Measurements from ENCODE around the gene UBIAD1. TPM values are rescaled to one million over a fixed set of nuclear protein-coding genes. Genes with fewer than 3 reads are reported as not detected.
A peak's percentile ranks its signal among the peaks of the same experiment; 100 is the strongest.

UBIAD1 gene
- total and polyA plus RNA-seq, 2 donors (not counting 1 experiment from before 2014, with no cell fraction given), result 17.8 to 28.1 TPM

DNA sequence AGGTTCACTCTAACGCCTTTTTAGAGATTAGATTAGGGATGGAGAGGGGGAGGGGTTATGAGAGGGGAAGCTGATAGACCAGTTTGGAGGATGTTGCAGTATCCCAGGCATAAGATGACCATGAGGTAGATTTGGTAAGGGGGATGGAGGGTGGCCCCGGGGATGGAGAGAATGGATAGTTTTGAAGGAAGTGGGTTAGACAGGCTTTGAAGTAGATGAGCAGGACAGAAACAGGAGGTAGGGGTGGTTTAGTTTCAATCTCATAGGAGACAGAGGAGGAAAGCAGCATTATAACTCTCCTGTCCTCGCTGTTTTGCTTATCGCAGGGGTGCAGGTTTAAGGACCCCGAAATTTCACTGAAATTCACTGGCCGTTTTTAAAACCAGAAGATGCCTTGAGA, 11.8 kb downstream of the UBIAD1 start:
- intact Hi-C loops (cut with micrococcal nuclease), result no loop called here
- H3K27me3 Mint-ChIP-seq, result no peaks in the 10 kb centered on the region
- peaks cover 45% of the 10 kb centered on the region for H3K4me1 Mint-ChIP-seq
- H3K27ac ChIP-seq (ENCODE audit: low read length in 2 of 2), result peak overlapping the region in 1 of 2 donors; percentile 68
- no peaks in the 10 kb centered on the region for H3K9me3 ChIP-seq (ENCODE audit: control extremely low read depth in 1 of 3, control insufficient read depth in 2 of 3, insufficient read depth in 1 of 3, low read length in 2 of 3)
- TF ChIP-seq, protein P1, sequence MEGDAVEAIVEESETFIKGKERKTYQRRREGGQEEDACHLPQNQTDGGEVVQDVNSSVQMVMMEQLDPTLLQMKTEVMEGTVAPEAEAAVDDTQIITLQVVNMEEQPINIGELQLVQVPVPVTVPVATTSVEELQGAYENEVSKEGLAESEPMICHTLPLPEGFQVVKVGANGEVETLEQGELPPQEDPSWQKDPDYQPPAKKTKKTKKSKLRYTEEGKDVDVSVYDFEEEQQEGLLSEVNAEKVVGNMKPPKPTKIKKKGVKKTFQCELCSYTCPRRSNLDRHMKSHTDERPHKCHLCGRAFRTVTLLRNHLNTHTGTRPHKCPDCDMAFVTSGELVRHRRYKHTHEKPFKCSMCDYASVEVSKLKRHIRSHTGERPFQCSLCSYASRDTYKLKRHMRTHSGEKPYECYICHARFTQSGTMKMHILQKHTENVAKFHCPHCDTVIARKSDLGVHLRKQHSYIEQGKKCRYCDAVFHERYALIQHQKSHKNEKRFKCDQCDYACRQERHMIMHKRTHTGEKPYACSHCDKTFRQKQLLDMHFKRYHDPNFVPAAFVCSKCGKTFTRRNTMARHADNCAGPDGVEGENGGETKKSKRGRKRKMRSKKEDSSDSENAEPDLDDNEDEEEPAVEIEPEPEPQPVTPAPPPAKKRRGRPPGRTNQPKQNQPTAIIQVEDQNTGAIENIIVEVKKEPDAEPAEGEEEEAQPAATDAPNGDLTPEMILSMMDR (IDR thresholded peaks at IDR 0.05), result no peak
- no peak for TF ChIP-seq EZH2 (IDR thresholded peaks at IDR 0.05; ENCODE audit: borderline replicate concordance, insufficient read depth, low read depth, low read length, poor library complexity, severe bottlenecking)
- H3K79me2 ChIP-seq (ENCODE audit: control insufficient read depth, insufficient read depth, low read length), result peaks cover 89% of the 10 kb centered on the region
- H3K4me1 ChIP-seq (ENCODE audit: control insufficient read depth in 2 of 2, insufficient read depth in 2 of 2, low read length in 2 of 2), result peaks cover 49 to 50% of the 10 kb centered on the region in 2 donors
- WGBS (ENCODE audit: insufficient coverage), result 92% methylated on average over 6 of the region's 6 CpGs
- H2AFZ ChIP-seq (ENCODE audit: insufficient read depth, low read depth, low read length, poor library complexity, severe bottlenecking), result no peak overlapping the region
- no peak overlapping the region for H3K4me2 ChIP-seq (replicated peaks; ENCODE audit: low read depth, low read length, poor library complexity, severe bottlenecking)
- no peak overlapping the region for H3K4me3 ChIP-seq (ENCODE audit: control extremely low read depth in 1 of 5, extremely low read depth in 1 of 5, insufficient read depth in 1 of 5, low read depth in 2 of 5, low read length in 4 of 5)
- no peak overlapping the region for H3K4me3 Mint-ChIP-seq
- H3K27ac Mint-ChIP-seq, result peak overlapping the region; percentile 62
- no peak overlapping the region for H3K9ac ChIP-seq (ENCODE audit: low read length)
- DNase-seq (no peak), ATAC-seq (ENCODE audit: low read depth) (no peak)
- no peaks in the 10 kb centered on the region for H3K9me3 Mint-ChIP-seq (ENCODE audit: insufficient read depth)
- ChIA-PET POLR2A (no interaction called here), CTCF (no interaction called here)
- peaks cover 31% of the 10 kb centered on the region for H4K20me1 ChIP-seq (ENCODE audit: control insufficient read depth, insufficient read depth, low read length, poor library complexity, severe bottlenecking)
- H3K27me3 ChIP-seq (replicated peaks in 1 of 4; ENCODE audit: control extremely low read depth in 1 of 4, control insufficient read depth in 3 of 4, insufficient read depth in 4 of 4, low read length in 3 of 4), result no peaks in the 10 kb centered on the region
- peaks cover 3 to 51% of the 10 kb centered on the region in 2 experiments for H3K36me3 ChIP-seq (replicated peaks in 1 of 2; ENCODE audit: control extremely low read depth in 1 of 2, control insufficient read depth in 1 of 2, extremely low read depth in 1 of 2, insufficient read depth in 2 of 2, low read length in 1 of 2)

DNA sequence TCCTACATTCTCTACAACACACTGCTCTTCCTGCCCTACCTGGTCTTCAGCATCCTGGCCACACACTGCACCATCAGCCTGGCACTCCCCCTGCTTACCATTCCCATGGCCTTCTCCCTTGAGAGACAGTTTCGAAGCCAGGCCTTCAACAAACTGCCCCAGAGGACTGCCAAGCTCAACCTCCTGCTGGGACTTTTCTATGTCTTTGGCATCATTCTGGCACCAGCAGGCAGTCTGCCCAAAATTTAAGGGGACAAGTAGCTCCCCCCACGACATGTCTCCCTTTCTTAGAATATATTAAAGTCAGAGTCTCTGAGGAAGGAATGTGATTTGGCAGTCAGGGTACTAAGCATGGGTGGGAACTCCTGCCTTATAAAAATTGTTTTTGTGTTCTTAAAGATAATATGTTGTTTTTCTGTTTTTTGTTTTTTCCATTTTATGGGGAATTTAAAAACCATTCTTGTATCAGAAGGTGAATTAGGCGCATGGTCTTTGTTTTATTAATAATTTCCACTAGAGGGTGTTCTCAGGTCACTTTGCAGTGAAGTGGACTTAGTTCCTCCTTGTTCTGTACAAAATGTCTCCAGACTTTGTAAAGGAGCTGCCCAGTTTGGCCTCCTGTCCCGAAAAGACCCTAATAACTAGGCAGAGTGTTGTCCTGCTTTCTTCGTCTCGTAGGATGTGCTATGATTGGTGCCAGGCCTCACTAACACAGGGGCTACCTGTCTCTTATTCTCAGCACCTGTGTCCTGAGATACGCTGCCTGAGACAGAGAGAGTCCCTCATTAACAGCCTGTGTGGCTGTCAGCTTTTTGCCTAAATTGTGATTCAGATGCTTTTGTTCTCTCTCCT, 13.1 kb downstream of the UBIAD1 start:
- peaks cover 31% of the 10 kb centered on the region for H3K4me1 Mint-ChIP-seq
- 96% methylated on average over 4 of the region's 7 CpGs for WGBS (ENCODE audit: insufficient coverage)
- ChIA-PET CTCF (no interaction called here), POLR2A (no interaction called here)
- peak overlapping the region; percentile 65 for H3K27ac Mint-ChIP-seq
- H2AFZ ChIP-seq (ENCODE audit: insufficient read depth, low read depth, low read length, poor library complexity, severe bottlenecking), result no peak overlapping the region
- no peak overlapping the region for H3K4me2 ChIP-seq (replicated peaks; ENCODE audit: low read depth, low read length, poor library complexity, severe bottlenecking)
- no peak overlapping the region for H3K4me3 Mint-ChIP-seq
- H3K27me3 Mint-ChIP-seq, result no peaks in the 10 kb centered on the region
- H3K27me3 ChIP-seq (replicated peaks in 1 of 4; ENCODE audit: control extremely low read depth in 1 of 4, control insufficient read depth in 3 of 4, insufficient read depth in 4 of 4, low read length in 3 of 4), result no peaks in the 10 kb centered on the region
- intact Hi-C loops (cut with micrococcal nuclease), result no loop called here
- peaks cover 39% of the 10 kb centered on the region for H4K20me1 ChIP-seq (ENCODE audit: control insufficient read depth, insufficient read depth, low read length, poor library complexity, severe bottlenecking)
- H3K36me3 ChIP-seq (replicated peaks in 1 of 2; ENCODE audit: control extremely low read depth in 1 of 2, control insufficient read depth in 1 of 2, extremely low read depth in 1 of 2, insufficient read depth in 2 of 2, low read length in 1 of 2), result peaks cover 6 to 57% of the 10 kb centered on the region in 2 experiments
- H3K79me2 ChIP-seq (ENCODE audit: control insufficient read depth, insufficient read depth, low read length), result peaks cover 92% of the 10 kb centered on the region
- ATAC-seq (ENCODE audit: low read depth) (no peak), DNase-seq (no peak)
- peaks cover 36 to 37% of the 10 kb centered on the region in 2 donors for H3K4me1 ChIP-seq (ENCODE audit: control insufficient read depth in 2 of 2, insufficient read depth in 2 of 2, low read length in 2 of 2)
- no peak for TF ChIP-seq EZH2 (IDR thresholded peaks at IDR 0.05; ENCODE audit: borderline replicate concordance, insufficient read depth, low read depth, low read length, poor library complexity, severe bottlenecking)
- TF ChIP-seq, protein P1 (IDR thresholded peaks at IDR 0.05), result no peak
- no peaks in the 10 kb centered on the region for H3K9me3 ChIP-seq (ENCODE audit: control extremely low read depth in 1 of 3, control insufficient read depth in 2 of 3, insufficient read depth in 1 of 3, low read length in 2 of 3)
- no peak overlapping the region for H3K9ac ChIP-seq (ENCODE audit: low read length)
- H3K9me3 Mint-ChIP-seq (ENCODE audit: insufficient read depth), result no peaks in the 10 kb centered on the region
- no peak overlapping the region for H3K27ac ChIP-seq (ENCODE audit: low read length in 2 of 2)
- H3K4me3 ChIP-seq (ENCODE audit: control extremely low read depth in 1 of 5, extremely low read depth in 1 of 5, insufficient read depth in 1 of 5, low read depth in 2 of 5, low read length in 4 of 5), result no peak overlapping the region
